Progenitor cell of endocrine pancreas (in vitro differentiated cells): Measurements from ENCODE around the gene TANC1. TPM values are rescaled to one million over a fixed set of nuclear protein-coding genes. Genes with fewer than 3 reads are reported as not detected.

ENCODE experiments used
- DNase-seq: peaks from one replicate; pipeline ENCODE4 v3.0.0; 2021; ENCODE audit warnings: low spot score; ENCODE audit not compliant: unreplicated experiment
- H3K27ac Mint-ChIP-seq: 2 replicates; pipeline ENCODE4 v1.8.0; 2021; ENCODE audit warnings: mild to moderate bottlenecking, moderate library complexity, mixed read lengths
- H3K27me3 Mint-ChIP-seq: 2 replicates; pipeline ENCODE4 v1.8.0; 2021; ENCODE audit warnings: mixed read lengths
- H3K36me3 Mint-ChIP-seq: 2 replicates; pipeline ENCODE4 v1.8.0; 2022; ENCODE audit warnings: mixed read lengths; ENCODE audit not compliant: insufficient read depth
- H3K4me1 Mint-ChIP-seq: 2 replicates; pipeline ENCODE4 v1.8.0; 2021; ENCODE audit warnings: low read depth, mixed read lengths
- H3K4me3 Mint-ChIP-seq: 2 replicates; pipeline ENCODE4 v1.8.0; 2021; ENCODE audit warnings: low read depth, mild to moderate bottlenecking, moderate library complexity, mixed read lengths
- H3K9me3 Mint-ChIP-seq: 2 replicates; pipeline ENCODE4 v1.8.0; 2021; ENCODE audit warnings: low read depth, mixed read lengths
- total RNA-seq: library from RNA; stranded (reverse); gene quantifications from 2 replicates; pipeline ENCODE4 v1.2.1, GENCODE V29; 2021
- TF ChIP-seq, protein P1 (sequence below): fragments of 200-600 bp; sonication (generic); IDR thresholded peaks from one replicate; pipeline ENCODE4 v1.5.0; 2021; ENCODE audit warnings: antibody characterized with exemption, mild to moderate bottlenecking; ENCODE audit not compliant: unreplicated experiment

TANC1 gene
- total RNA-seq, 1 donor from 2014 or later: 29.8 TPM

DNA sequence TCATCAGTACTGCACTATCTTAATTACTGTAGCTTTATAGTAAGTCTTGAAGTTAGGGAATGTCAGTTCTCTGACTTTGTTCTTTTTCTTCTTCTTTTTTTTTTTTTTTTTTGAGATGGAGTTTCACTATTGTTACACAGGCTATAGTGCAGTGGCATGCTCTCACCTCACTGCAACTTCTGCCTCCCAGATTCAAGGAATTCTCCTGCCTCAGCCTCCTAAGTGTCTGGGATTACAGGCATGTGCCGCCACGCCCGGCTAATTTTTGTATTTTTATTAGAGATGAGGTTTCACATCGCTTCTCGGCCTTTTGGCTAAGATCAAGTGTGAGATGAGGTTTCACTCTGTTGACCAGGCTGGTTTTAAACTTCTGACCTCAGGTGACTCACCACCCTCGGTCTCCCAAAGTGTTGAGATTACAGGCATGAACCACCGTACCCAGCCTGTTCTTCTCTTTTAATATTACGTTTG is 41.9 kb upstream of the TANC1 start:
- H3K4me3 Mint-ChIP-seq: no peak overlapping the region
- no peak overlapping the region for H3K27ac Mint-ChIP-seq

DNA sequence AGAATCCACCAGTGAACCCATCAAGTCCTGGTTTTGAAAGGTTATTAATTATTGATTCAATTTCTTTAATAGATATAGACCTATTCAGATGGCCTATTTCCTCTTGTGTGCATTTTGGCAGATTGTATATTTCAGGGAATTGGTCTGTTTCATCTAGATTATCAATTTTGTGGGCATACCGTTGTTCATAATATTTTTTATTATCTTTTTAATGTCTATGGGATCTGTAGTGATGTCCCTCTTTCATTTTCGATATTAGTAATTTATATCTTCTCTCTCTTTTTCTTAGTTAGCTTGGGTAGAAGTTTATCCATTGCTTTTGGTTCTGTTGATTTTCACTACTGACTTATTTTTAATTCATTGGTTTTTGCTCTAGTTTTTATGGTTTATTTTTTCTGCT is 39.9 kb upstream of the TANC1 start:
- Mint-ChIP-seq H3K27me3 (no peaks in the 10 kb centered on the region), H3K36me3 (no peaks in the 10 kb centered on the region), H3K4me3 (no peak overlapping the region), H3K27ac (no peak overlapping the region), H3K9me3 (peaks cover 12% of the 10 kb centered on the region), H3K4me1 (peaks cover 2% of the 10 kb centered on the region)
- TF ChIP-seq, protein P1, sequence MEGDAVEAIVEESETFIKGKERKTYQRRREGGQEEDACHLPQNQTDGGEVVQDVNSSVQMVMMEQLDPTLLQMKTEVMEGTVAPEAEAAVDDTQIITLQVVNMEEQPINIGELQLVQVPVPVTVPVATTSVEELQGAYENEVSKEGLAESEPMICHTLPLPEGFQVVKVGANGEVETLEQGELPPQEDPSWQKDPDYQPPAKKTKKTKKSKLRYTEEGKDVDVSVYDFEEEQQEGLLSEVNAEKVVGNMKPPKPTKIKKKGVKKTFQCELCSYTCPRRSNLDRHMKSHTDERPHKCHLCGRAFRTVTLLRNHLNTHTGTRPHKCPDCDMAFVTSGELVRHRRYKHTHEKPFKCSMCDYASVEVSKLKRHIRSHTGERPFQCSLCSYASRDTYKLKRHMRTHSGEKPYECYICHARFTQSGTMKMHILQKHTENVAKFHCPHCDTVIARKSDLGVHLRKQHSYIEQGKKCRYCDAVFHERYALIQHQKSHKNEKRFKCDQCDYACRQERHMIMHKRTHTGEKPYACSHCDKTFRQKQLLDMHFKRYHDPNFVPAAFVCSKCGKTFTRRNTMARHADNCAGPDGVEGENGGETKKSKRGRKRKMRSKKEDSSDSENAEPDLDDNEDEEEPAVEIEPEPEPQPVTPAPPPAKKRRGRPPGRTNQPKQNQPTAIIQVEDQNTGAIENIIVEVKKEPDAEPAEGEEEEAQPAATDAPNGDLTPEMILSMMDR: no peak
- no peak for DNase-seq

More for the DNA sequence above, 41.9 kb upstream of the TANC1 start:
- no peak for DNase-seq
- no peaks in the 10 kb centered on the region for H3K36me3 Mint-ChIP-seq
- peaks cover 12% of the 10 kb centered on the region for H3K9me3 Mint-ChIP-seq
- H3K4me1 Mint-ChIP-seq: peaks cover 11% of the 10 kb centered on the region
- no peaks in the 10 kb centered on the region for H3K27me3 Mint-ChIP-seq
- TF ChIP-seq, protein P1: no peak

DNA sequence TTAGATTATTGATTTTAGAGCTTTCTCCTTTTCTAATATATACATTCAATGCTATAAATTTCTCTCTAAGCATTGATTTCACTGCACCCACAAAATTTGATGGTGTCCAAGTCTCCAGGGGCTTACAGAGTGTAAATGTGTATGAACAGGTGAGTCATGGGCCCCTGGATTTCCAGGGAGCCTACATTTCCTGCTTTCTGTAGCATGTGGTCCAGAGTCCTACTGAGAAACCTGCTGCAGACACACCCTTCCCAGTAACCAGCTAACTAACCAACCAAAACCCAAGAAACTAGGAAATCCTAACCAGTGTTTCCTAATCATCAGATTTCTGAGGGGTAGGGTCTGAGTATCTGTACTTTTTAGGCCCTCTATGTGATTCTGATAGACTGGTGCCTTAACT is 39.5 kb upstream of the TANC1 start:
- TF ChIP-seq, protein P1: no peak
- peaks cover 12% of the 10 kb centered on the region for H3K9me3 Mint-ChIP-seq
- no peak for DNase-seq

DNA sequence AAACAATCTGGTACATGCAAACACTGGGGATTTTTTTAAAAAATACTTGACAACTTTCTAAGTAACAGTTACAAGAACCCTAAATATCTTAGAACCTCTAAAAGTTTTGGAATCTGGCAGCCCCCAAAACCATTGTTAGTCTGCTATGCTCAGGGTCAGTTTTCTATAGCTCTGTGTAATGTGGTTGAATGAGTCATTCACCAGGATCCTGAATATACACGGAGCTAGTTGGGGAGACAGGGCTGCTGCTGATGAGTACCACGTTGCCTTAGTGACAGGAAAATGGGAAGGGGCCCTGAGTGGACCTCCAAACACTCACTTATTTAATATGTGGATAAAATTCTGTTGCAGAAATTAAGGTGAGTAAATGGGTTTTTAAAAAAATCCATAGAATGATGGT is 36.9 kb upstream of the TANC1 start:
- peaks cover 12% of the 10 kb centered on the region for H3K9me3 Mint-ChIP-seq

More for the DNA sequence above, 39.5 kb upstream of the TANC1 start:
- H3K27ac Mint-ChIP-seq: no peak overlapping the region
- H3K4me3 Mint-ChIP-seq: no peak overlapping the region
- peaks cover under 1% of the 10 kb centered on the region for H3K4me1 Mint-ChIP-seq
- no peaks in the 10 kb centered on the region for H3K27me3 Mint-ChIP-seq
- H3K36me3 Mint-ChIP-seq: no peaks in the 10 kb centered on the region

DNA sequence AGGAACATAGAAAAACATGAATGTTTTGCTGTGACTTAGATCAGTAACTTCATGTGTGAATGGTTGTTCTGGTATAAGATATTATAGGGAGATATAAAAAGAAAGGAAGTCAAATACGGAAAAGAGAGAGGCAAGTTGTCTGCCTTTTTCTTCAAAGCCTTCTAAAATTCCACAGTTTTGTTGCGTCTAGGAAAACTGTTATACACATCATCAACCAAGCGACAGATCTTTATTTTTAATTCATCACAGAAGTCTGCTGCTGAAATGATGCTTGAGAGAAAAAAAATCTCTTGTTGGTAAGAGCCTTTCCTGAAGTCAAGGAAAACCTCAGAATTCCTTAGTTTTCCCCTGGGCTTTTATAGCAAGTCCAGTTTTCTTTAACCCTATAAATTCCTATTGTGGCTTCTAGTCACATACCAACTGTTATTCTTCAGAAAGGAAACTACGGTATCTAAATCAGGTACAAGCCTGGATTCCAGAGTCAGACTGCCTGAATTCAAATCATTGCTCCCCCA is 36.3 kb upstream of the TANC1 start:
- TF ChIP-seq, protein P1: no peak
- no peaks in the 10 kb centered on the region for H3K36me3 Mint-ChIP-seq
- peaks cover 1% of the 10 kb centered on the region for H3K4me1 Mint-ChIP-seq
- H3K27ac Mint-ChIP-seq: no peak overlapping the region
- H3K27me3 Mint-ChIP-seq: no peaks in the 10 kb centered on the region
- no peak overlapping the region for H3K4me3 Mint-ChIP-seq
- no peak for DNase-seq
- peaks cover 12% of the 10 kb centered on the region for H3K9me3 Mint-ChIP-seq

More for the DNA sequence above, 36.9 kb upstream of the TANC1 start:
- no peak overlapping the region for H3K27ac Mint-ChIP-seq
- H3K27me3 Mint-ChIP-seq: no peaks in the 10 kb centered on the region
- peaks cover 1% of the 10 kb centered on the region for H3K4me1 Mint-ChIP-seq
- DNase-seq: no peak
- TF ChIP-seq, protein P1: no peak
- H3K4me3 Mint-ChIP-seq: no peak overlapping the region
- H3K36me3 Mint-ChIP-seq: no peaks in the 10 kb centered on the region
